Head of caudate nucleus (tissue), 42 donors: ENCODE data around the gene PIEZO2.
"Not testable (repeated sequence)": the region's sequence is repeated elsewhere in the genome, so short reads cannot be mapped to it uniquely, and the experiment has no call there.

Experiments
- DNase-seq, 42 donors: peaks; one replicate each; pipeline versions ENCODE4 v3.0.0 to v3.0.0-alpha.2; 2020 to 2021; ENCODE audit warnings: mixed read lengths in 7 of 42
- intact Hi-C: fragments of 100-400 bp; cut with DNase I; formaldehyde crosslinking; loops from one replicate; pipeline ENCODE4 v1.15.0; 2022

The PIEZO2 gene

GRCh38 chr18:11149441-11150270 lies at the start of gene PIEZO2:
PIEZO2 (minus strand) TSS chr18:11149569; CDS start chr18:11148588, 981 bp downstream.
- DNase-seq: peak; percentile 49 to 92 (median 83)
- intact Hi-C loops: loop anchor here (5.0 to 10.0 kb wide), 2 partner anchors 107 to 295 kb away; no protein-coding TSS in a partner anchor

DNA sequence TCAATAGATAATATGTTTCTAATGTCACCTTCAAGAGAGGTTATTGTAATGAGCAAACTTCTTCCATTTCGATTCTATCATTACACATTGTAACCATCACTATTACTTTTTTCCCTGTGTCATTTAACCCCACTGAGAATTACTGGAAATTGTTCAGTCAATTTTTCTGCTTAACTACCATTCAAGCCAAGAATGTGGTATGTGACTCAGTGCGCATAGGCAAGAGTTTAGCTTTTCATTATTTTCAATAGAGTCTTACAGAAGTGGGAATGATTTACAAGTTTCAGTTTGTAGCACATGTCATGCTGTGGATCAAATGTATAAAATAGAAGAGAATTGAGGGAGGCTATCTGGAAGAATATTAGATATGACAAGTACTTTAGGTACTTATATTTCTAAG lies 34.3 kb upstream of the PIEZO2 start:
- intact Hi-C loops: no loop called here
- no peak for DNase-seq

DNA sequence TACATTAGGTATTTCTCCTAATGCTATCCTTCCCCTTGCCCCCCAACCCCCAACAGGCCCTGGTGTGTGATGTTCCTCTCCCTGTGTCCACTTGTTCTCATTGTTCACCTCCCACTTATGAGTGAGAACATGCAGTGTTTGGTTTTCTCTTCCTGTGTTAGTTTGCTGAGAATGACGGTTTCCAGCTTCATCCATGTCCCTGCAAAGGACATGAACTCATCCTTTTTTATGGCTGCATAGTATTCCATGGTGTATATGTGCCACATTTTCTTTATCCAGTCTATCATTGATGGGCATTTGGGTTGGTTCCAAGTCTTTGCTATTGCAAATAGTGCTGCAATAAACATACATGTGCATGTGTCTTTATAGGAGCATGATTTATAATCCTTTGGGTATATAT lies 32.3 kb upstream of the PIEZO2 start:
- intact Hi-C loops, DNase-seq: not testable (repeated sequence)

DNA sequence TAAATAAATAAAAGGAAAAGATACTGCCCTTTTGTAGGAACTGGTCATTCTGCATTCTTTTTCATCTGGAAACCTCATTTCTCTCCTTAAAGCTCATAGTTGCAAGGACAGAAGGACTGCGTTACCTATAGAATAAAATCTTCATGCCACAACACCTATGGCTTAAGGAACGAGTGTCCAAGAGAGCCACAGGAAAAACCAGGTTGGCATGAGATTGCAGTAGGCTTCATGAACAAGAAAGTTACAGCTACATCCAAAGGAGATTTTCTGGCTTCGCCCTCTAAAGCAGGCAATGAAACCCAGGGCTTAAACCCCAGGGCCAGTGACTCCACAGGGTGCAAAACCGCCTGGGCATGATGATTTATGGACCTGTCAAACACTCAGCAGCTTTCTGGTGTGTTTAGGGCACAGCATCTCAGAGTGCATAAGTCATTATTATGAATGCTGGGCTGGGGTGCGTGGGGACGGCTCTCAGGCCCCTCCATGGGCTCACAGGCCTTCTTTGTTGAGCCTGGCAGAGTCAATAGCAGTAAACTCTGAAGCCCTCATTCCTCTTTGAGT lies 30.7 kb upstream of the PIEZO2 start:
- intact Hi-C loops: no loop called here
- no peak for DNase-seq

- intact Hi-C loops: no loop called here
- DNase-seq: no peak
These were observed 29.7 kb upstream of the PIEZO2 start for GRCh38 chr18:11178951-11179549.

- DNase-seq: no peak
- intact Hi-C loops: no loop called here
These were observed 28.0 kb upstream of the PIEZO2 start for GRCh38 chr18:11177382-11177781.

DNA sequence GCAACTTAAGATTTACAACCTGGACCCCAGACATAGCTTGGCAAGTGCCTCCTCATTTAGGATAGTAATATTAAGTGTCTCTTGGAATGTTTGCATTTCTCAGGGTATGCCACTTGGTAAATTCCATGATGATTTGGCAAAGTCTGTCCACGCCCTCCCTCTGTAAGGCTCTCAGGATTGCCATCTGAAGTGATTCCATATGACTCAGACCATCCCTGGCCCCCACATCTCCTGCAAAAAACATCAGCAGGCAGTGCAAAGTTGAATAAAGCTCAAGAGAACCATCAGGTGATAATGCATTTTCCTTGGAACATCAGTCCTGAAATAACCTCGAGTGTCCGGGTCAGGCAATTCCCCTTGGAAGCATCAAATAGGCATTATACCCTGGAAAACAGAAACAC lies 27.1 kb upstream of the PIEZO2 start:
- intact Hi-C loops: no loop called here
- no peak for DNase-seq

GRCh38 chr18:11175266-11175979 lies 26.1 kb upstream of the PIEZO2 start:
- intact Hi-C loops: no loop called here
- DNase-seq: no peak

- intact Hi-C loops, DNase-seq: not testable (repeated sequence)
These were observed 24.8 kb upstream of the PIEZO2 start for GRCh38 chr18:11174179-11174578.

GRCh38 chr18:11167778-11168177 lies 18.4 kb upstream of the PIEZO2 start:
- no peak for DNase-seq
- intact Hi-C loops: no loop called here

- DNase-seq: no peak
- intact Hi-C loops: no loop called here
These were observed 16.6 kb upstream of the PIEZO2 start for GRCh38 chr18:11165952-11166351.

GRCh38 chr18:11165138-11165537 lies 15.8 kb upstream of the PIEZO2 start:
- intact Hi-C loops: no loop called here
- DNase-seq: no peak

DNA sequence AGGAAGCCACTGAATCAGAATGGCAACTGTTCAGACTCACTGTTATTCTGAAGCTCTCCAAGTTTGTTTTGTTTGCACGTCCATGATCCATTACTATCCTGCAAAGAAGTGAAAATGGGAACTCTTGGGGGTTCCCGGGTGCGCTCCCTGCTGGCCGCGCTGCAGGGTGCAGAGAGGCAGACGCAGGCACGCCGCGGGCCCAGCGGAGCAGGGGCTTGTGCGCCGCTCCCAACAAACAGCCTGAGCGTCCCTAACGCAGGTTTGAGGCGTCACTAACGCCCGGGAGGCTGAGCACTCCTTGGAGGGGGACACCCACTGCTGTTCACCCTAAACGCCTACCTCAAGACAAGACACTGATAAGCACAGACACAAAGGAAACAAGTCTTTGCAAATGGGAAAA lies 14.3 kb upstream of the PIEZO2 start:
- intact Hi-C loops: no loop called here

GRCh38 chr18:11162889-11163288 lies 13.5 kb upstream of the PIEZO2 start:
- DNase-seq: no peak
- intact Hi-C loops: no loop called here

More for the DNA sequence above, 14.3 kb upstream of the PIEZO2 start:
- peak in 23 of 42 donors; percentile 21 to 71 (median 39) for DNase-seq

- DNase-seq: no peak
- intact Hi-C loops: no loop called here
These were observed 13.1 kb upstream of the PIEZO2 start for GRCh38 chr18:11162462-11162861.

- no peak for DNase-seq
- intact Hi-C loops: no loop called here
These were observed 10.9 kb upstream of the PIEZO2 start for GRCh38 chr18:11160313-11160712.

DNA sequence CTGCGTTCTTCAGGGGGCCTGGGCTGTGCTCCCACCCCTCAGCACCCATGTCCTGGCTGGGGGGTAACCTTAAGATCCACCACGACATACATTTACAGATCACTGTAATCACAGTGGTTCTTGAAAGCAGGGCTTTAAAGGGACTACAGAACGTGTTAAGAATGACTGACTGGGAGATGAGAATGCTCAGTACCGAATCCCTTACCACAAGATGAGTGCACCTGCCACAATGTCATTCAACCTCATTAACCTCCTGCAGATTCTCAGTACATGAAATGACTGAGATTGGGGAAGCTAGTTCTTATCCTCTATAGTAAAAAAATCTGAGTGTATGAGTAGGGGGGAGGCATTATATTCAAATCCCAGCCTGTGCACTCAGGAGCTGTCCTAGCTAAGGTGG lies 10.5 kb upstream of the PIEZO2 start:
- intact Hi-C loops: no loop called here
- DNase-seq: no peak

DNA sequence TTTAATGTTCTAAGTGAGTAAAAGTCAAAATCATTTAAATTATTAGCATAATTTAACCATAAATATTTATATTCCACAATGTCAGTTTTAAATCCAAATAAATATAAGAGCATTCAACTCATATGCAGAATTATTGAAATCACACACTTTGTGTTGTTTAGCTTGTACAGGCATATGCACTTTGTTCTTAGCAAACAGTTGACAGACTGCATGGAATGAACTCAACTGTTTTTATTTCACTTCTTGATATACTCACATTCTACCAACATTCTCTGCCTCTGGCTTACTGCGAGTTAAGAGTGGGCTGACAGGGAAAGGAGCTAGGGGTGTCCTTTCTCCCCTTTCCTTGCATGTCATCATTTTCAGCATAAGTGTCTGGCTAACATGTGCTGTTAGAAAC lies 7.6 kb upstream of the PIEZO2 start:
- no peak for DNase-seq
- intact Hi-C loops: no loop called here

DNA sequence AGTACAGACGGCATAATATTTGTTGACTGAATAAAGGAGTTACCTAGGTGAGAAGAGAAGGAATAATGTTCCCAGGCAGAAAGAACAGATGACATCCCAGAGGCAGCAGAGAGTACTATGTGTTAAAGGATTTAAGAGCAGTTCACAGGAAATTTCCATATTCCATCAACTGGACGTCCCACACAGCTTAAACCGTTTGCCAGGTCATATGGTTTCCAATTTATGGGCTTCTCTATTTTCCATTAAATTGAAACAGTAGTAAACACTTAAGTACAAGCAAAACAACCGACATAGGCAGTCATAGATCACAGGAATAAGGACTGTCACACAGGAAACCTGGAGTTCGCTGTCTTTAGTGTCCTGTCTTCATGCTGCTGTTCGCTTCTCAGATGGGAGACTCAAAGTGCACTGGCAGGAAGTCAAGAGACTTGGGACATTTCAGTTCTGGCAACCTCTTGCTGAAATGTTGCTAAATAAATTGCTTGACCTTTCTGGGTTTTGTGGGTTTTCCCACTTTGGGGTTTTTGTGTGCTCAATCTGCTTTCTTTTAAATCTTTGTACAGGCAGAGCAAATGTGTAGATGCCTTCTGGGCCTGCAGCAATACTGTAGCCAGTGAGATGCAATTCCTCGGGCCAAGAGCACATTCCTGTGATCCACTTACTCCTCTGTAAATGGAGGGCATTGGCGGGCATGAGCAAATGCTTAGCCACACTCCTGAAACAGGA lies 5.8 kb upstream of the PIEZO2 start:
- intact Hi-C loops: no loop called here
- no peak for DNase-seq
